ENCODE data around the gene VARS2. TPM values are rescaled to one million over a fixed set of nuclear protein-coding genes. Genes with fewer than 3 reads are reported as not detected.

Gene VARS2
- total and polyA plus RNA-seq, 4 donors = 9.4 to 23.3 (median 16.3) TPM

DNA sequence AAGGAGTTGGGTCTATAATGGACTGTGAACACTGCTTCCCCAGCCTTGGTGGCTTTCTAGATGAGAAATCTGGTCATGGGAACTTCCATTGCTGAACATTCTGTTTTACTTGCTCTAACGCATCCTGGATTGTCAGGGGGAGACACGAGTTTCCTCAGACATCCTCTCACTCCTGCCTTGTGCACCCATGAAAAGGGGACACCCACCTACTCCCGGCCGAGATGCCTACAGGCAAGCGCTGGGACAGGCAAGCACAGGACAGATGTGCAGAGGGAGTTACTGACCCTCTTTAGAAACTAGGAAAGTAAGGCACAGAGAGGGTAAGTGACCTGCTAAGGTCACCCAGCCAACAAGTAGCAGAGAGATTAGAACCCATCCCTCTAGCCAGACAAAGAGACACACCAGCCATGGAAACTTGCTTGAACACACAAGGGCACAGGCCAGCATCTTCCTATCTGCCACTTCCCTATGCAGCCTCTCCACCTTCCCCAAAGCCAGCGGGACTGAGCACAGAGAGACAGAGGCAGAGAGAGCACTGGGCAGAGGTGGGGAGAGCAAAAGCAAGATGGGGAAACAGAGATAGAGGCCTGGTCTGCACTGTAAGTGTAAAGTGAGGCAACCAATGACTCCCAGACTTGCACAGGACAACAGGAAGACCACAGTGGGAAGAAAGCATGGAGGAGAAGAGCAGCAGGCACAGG lies 18.8 kb downstream of the VARS2 start:
- no peak overlapping the region for H3K27ac ChIP-seq (ENCODE audit: low read depth in 1 of 2, low read length in 2 of 2)
- 84% methylated on average over 6 of the region's 6 CpGs for WGBS

More for the DNA sequence above, 18.8 kb downstream of the VARS2 start:
- Histone ChIP-seq H3K27me3 (ENCODE audit: control insufficient read depth in 4 of 4, insufficient read depth in 4 of 4, low read length in 3 of 4) (peaks cover 0 to 5% (median 0%) of the 10 kb centered on the region in 4 donors), H3K4me3 (ENCODE audit: low read depth in 1 of 3, low read length in 3 of 3) (no peak overlapping the region), H3K36me3 (ENCODE audit: control insufficient read depth in 4 of 4, insufficient read depth in 3 of 4, low read depth in 1 of 4, low read length in 3 of 4) (no peaks in the 10 kb centered on the region), H3K9me3 (ENCODE audit: control insufficient read depth in 4 of 4, low read length in 3 of 4) (peaks cover 0 to 3% (median 1%) of the 10 kb centered on the region in 4 donors), H3K9ac (ENCODE audit: low read depth in 1 of 2, low read length in 2 of 2) (no peak overlapping the region), H3K4me1 (ENCODE audit: control insufficient read depth in 4 of 4, insufficient read depth in 4 of 4, low read length in 3 of 4) (no peaks in the 10 kb centered on the region)
- no peak for DNase-seq (ENCODE audit: low spot score)
- TF ChIP-seq, protein P1, sequence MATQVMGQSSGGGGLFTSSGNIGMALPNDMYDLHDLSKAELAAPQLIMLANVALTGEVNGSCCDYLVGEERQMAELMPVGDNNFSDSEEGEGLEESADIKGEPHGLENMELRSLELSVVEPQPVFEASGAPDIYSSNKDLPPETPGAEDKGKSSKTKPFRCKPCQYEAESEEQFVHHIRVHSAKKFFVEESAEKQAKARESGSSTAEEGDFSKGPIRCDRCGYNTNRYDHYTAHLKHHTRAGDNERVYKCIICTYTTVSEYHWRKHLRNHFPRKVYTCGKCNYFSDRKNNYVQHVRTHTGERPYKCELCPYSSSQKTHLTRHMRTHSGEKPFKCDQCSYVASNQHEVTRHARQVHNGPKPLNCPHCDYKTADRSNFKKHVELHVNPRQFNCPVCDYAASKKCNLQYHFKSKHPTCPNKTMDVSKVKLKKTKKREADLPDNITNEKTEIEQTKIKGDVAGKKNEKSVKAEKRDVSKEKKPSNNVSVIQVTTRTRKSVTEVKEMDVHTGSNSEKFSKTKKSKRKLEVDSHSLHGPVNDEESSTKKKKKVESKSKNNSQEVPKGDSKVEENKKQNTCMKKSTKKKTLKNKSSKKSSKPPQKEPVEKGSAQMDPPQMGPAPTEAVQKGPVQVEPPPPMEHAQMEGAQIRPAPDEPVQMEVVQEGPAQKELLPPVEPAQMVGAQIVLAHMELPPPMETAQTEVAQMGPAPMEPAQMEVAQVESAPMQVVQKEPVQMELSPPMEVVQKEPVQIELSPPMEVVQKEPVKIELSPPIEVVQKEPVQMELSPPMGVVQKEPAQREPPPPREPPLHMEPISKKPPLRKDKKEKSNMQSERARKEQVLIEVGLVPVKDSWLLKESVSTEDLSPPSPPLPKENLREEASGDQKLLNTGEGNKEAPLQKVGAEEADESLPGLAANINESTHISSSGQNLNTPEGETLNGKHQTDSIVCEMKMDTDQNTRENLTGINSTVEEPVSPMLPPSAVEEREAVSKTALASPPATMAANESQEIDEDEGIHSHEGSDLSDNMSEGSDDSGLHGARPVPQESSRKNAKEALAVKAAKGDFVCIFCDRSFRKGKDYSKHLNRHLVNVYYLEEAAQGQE (IDR thresholded peaks at IDR 0.05) = no peak
- TF ChIP-seq, protein P2, sequence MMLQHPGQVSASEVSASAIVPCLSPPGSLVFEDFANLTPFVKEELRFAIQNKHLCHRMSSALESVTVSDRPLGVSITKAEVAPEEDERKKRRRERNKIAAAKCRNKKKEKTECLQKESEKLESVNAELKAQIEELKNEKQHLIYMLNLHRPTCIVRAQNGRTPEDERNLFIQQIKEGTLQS (IDR thresholded peaks at IDR 0.05) = no peak
- TF ChIP-seq EGR1 (IDR thresholded peaks at IDR 0.05; ENCODE audit: low read depth in 2 of 2) (no peak), HNF4G (IDR thresholded peaks at IDR 0.05) (no peak), FOXA1 (IDR thresholded peaks at IDR 0.05) (no peak), NR2F2 (IDR thresholded peaks at IDR 0.05) (no peak), SP1 (IDR thresholded peaks at IDR 0.05) (no peak), HNF4A (conservative IDR thresholded peaks at IDR 0.05) (no peak), FOXA2 (IDR thresholded peaks at IDR 0.05) (no peak), JUND (IDR thresholded peaks at IDR 0.05) (no peak), TAF1 (conservative IDR thresholded peaks at IDR 0.05) (no peak), GABPA (IDR thresholded peaks at IDR 0.05 in 1 of 2, conservative IDR thresholded peaks at IDR 0.05 in 1 of 2) (no peak), YY1 (IDR thresholded peaks at IDR 0.05) (no peak), RXRA (IDR thresholded peaks at IDR 0.05) (no peak)
- TF ChIP-seq, protein P3, sequence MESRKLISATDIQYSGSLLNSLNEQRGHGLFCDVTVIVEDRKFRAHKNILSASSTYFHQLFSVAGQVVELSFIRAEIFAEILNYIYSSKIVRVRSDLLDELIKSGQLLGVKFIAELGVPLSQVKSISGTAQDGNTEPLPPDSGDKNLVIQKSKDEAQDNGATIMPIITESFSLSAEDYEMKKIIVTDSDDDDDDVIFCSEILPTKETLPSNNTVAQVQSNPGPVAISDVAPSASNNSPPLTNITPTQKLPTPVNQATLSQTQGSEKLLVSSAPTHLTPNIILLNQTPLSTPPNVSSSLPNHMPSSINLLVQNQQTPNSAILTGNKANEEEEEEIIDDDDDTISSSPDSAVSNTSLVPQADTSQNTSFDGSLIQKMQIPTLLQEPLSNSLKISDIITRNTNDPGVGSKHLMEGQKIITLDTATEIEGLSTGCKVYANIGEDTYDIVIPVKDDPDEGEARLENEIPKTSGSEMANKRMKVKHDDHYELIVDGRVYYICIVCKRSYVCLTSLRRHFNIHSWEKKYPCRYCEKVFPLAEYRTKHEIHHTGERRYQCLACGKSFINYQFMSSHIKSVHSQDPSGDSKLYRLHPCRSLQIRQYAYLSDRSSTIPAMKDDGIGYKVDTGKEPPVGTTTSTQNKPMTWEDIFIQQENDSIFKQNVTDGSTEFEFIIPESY (IDR thresholded peaks at IDR 0.05) = no peak
- TF ChIP-seq, protein P4, sequence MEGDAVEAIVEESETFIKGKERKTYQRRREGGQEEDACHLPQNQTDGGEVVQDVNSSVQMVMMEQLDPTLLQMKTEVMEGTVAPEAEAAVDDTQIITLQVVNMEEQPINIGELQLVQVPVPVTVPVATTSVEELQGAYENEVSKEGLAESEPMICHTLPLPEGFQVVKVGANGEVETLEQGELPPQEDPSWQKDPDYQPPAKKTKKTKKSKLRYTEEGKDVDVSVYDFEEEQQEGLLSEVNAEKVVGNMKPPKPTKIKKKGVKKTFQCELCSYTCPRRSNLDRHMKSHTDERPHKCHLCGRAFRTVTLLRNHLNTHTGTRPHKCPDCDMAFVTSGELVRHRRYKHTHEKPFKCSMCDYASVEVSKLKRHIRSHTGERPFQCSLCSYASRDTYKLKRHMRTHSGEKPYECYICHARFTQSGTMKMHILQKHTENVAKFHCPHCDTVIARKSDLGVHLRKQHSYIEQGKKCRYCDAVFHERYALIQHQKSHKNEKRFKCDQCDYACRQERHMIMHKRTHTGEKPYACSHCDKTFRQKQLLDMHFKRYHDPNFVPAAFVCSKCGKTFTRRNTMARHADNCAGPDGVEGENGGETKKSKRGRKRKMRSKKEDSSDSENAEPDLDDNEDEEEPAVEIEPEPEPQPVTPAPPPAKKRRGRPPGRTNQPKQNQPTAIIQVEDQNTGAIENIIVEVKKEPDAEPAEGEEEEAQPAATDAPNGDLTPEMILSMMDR (IDR thresholded peaks at IDR 0.05; ENCODE audit: low read depth, low read length, missing input control) = no peak
